IMR-90 (cell line): ENCODE measurements around the gene CMAS. TPM values are rescaled to one million over a fixed set of nuclear protein-coding genes. Genes with fewer than 3 reads are reported as not detected.

Experiments
- ATAC-seq: fragments of 200-7000 bp; cut with Tn5 transposase; 2 replicates; pipeline ENCODE4 v1.9.1; 2020; ENCODE audit warnings: low read depth, mild to moderate bottlenecking, moderate library complexity
- BruUV-seq: library from RNA; stranded (reverse); fragments of 400-500 nt; replicated peaks from 2 replicates; lab custom pipeline; 2021; lab: Mats Ljungman, UMichigan
- CTCF ChIA-PET: fragments of 300-600 bp; formaldehyde crosslinking; extraction: SDS; loops from one replicate; lab custom pipeline; 2021; ENCODE audit warnings: antibody characterized with exemption; lab: Yijun Ruan, JAX
- POLR2A ChIA-PET: fragments of 300-600 bp; sonication (Branson Sonifier 250); formaldehyde crosslinking; loops from one replicate; lab custom pipeline; 2022; ENCODE audit warnings: antibody characterized with exemption; ENCODE audit not compliant: unreplicated experiment; lab: Charles Lee
- DNase-seq: peaks from one replicate; pipeline ENCODE4 v3.0.0; 2013
- H2AFZ ChIP-seq: replicated peaks from 2 replicates; pipeline ENCODE3; 2013; ENCODE audit warnings: low read length, mild to moderate bottlenecking; ENCODE audit not compliant: poor library complexity
- H2AK5ac ChIP-seq: 2 replicates; pipeline ENCODE4 v1.6.1; 2013; ENCODE audit warnings: low read depth, low read length, inconsistent platforms
- H2AK9ac ChIP-seq: replicated peaks from 2 replicates; pipeline ENCODE3; 2013; ENCODE audit warnings: mild to moderate bottlenecking, low read depth, low read length, moderate library complexity; ENCODE audit not compliant: poor library complexity
- H2BK120ac ChIP-seq: 2 replicates; pipeline ENCODE4 v1.6.1; 2013; ENCODE audit warnings: low read depth, low read length, inconsistent platforms
- H2BK15ac ChIP-seq: 3 replicates; pipeline ENCODE4 v1.6.1; 2013; ENCODE audit warnings: low read depth, low read length, inconsistent platforms
- H2BK20ac ChIP-seq: 2 replicates; pipeline ENCODE4 v1.6.1; 2013; ENCODE audit warnings: low read depth, mild to moderate bottlenecking, inconsistent platforms, low read length, moderate library complexity
- H2BK5ac ChIP-seq: 2 replicates; pipeline ENCODE4 v1.6.1; 2013; ENCODE audit warnings: mild to moderate bottlenecking, low read depth, low read length, inconsistent platforms; ENCODE audit not compliant: poor library complexity, severe bottlenecking
- H3K14ac ChIP-seq: replicated peaks from 2 replicates; pipeline ENCODE4 v1.6.1; 2013; ENCODE audit warnings: low read depth, low read length, inconsistent platforms
- H3K18ac ChIP-seq: 2 replicates; pipeline ENCODE4 v1.6.1; 2013; ENCODE audit warnings: low read depth, low read length, control low read depth
- H3K23ac ChIP-seq: 2 replicates; pipeline ENCODE4 v1.6.1; 2013; ENCODE audit warnings: low read depth, low read length, inconsistent platforms
- H3K27ac ChIP-seq: 2 replicates; pipeline ENCODE4 v1.5.1; 2013; ENCODE audit warnings: mild to moderate bottlenecking, control low read depth, low read length; ENCODE audit not compliant: insufficient read depth
- H3K27me3 ChIP-seq: 2 replicates; pipeline ENCODE4 v1.6.1; 2013; ENCODE audit warnings: low read length; ENCODE audit not compliant: control insufficient read depth, insufficient read depth
- H3K36me3 ChIP-seq: 2 replicates; pipeline ENCODE4 v1.6.1; 2013; ENCODE audit warnings: low read length, mixed read lengths; ENCODE audit not compliant: control insufficient read depth, insufficient read depth
- H3K4ac ChIP-seq: 2 replicates; pipeline ENCODE4 v1.6.1; 2013; ENCODE audit warnings: low read depth, low read length, inconsistent platforms
- H3K4me1 ChIP-seq: 2 replicates; pipeline ENCODE4 v1.6.1; 2013; ENCODE audit warnings: low read length, mixed read lengths; ENCODE audit not compliant: control insufficient read depth, insufficient read depth
- H3K4me2 ChIP-seq: 2 replicates; pipeline ENCODE4 v1.6.1; 2013; ENCODE audit warnings: low read depth, mild to moderate bottlenecking, control low read depth, low read length, moderate library complexity
- H3K4me3 ChIP-seq: 2 replicates; pipeline ENCODE4 v1.5.1; 2013; ENCODE audit warnings: low read depth, mild to moderate bottlenecking, control low read depth, low read length, moderate library complexity; ENCODE audit not compliant: insufficient read depth
- H3K56ac ChIP-seq: 2 replicates; pipeline ENCODE4 v1.6.1; 2013; ENCODE audit warnings: low read length, inconsistent platforms; ENCODE audit not compliant: insufficient read depth; ENCODE audit errors: extremely low read depth
- H3K79me1 ChIP-seq, 2 experiments: 2 replicates each; pipeline ENCODE4 v1.6.1; 2013; ENCODE audit warnings: low read length in 2 of 2, inconsistent platforms in 1 of 2, low read depth in 1 of 2
- H3K9ac ChIP-seq: 2 replicates; pipeline ENCODE4 v1.6.1; 2013; ENCODE audit warnings: low read depth, low read length, control low read depth
- H3K9me1 ChIP-seq: 2 replicates; pipeline ENCODE4 v1.6.1; 2013; ENCODE audit warnings: low read length, inconsistent platforms; ENCODE audit not compliant: insufficient read depth
- H3K9me3 ChIP-seq: 2 replicates; pipeline ENCODE4 v1.6.1; 2013; ENCODE audit warnings: low read length; ENCODE audit not compliant: control insufficient read depth, insufficient read depth
- H4K20me1 ChIP-seq: 2 replicates; pipeline ENCODE4 v1.6.1; 2013; ENCODE audit warnings: low read length, inconsistent platforms; ENCODE audit not compliant: insufficient read depth
- H4K5ac ChIP-seq: 2 replicates; pipeline ENCODE4 v1.6.1; 2013; ENCODE audit warnings: mild to moderate bottlenecking, low read depth, low read length, control low read depth
- H4K8ac ChIP-seq, 2 experiments: 2 replicates each; pipeline ENCODE4 v1.6.1; 2013; ENCODE audit warnings: low read depth in 2 of 2, low read length in 2 of 2, control low read depth in 1 of 2, inconsistent platforms in 1 of 2
- H4K91ac ChIP-seq: 2 replicates; pipeline ENCODE4 v1.6.1; 2013; ENCODE audit warnings: low read depth, low read length, inconsistent platforms; ENCODE audit not compliant: insufficient read depth
- CEBPB ChIP-seq: IDR thresholded peaks from 2 replicates; pipeline ENCODE4 v1.6.1; 2012; ENCODE audit warnings: low read depth, low read length, improper control_type of control experiment
- ELK1 ChIP-seq: fragments of 150-350 bp; IDR thresholded peaks from 2 replicates; pipeline ENCODE4 v1.6.1; 2016; ENCODE audit warnings: low read depth, mild to moderate bottlenecking, low read length, moderate library complexity, borderline replicate concordance
- FOS ChIP-seq: fragments of 150-350 bp; IDR thresholded peaks from 2 replicates; pipeline ENCODE4 v1.6.1; 2016; ENCODE audit warnings: low read depth, low read length
- MAFK ChIP-seq: IDR thresholded peaks from 2 replicates; pipeline ENCODE4 v1.6.1; 2012; ENCODE audit warnings: low read depth, low read length, improper control_type of control experiment
- NFE2L2 ChIP-seq: fragments of 150-350 bp; IDR thresholded peaks from 2 replicates; pipeline ENCODE4 v1.6.1; 2016; ENCODE audit warnings: low read depth, mild to moderate bottlenecking, low read length
- RAD21 ChIP-seq: IDR thresholded peaks from 2 replicates; pipeline ENCODE4 v1.6.1; 2012; ENCODE audit warnings: low read length, improper control_type of control experiment
- WGBS, 2 experiments: methylation state at CpG; one replicate each; pipeline versions ENCODE4 v1.1.5 to v1.1.7; 2013; ENCODE audit warnings: missing lambda C conversion rate in 2 of 2; ENCODE audit not compliant: insufficient read length in 1 of 2; ENCODE audit errors: extremely low coverage in 2 of 2; 5-methylcytosine and 5-hydroxymethylcytosine counted together
- dilution Hi-C: fragments of 300-500 bp; cut with HindIII; formaldehyde crosslinking; loops from one replicate; pipeline ENCODE4 v1.14.3; 2018; ENCODE audit warnings: low sequenced_read_pairs; ENCODE audit not compliant: unreplicated experiment
- in situ Hi-C: fragments of 300-500 bp; cut with MboI; formaldehyde crosslinking; loops from 3 replicates; pipeline ENCODE4 v1.14.3; 2019; ENCODE audit warnings: low sequenced_read_pairs, inconsistent platforms, mixed read lengths
- intact Hi-C: fragments of 100-400 bp; cut with micrococcal nuclease; formaldehyde crosslinking; loops from 2 replicates; pipeline ENCODE4 v1.10.0; 2022
- polyA plus RNA-seq, 3 experiments: library from polyadenylated mRNA; depleted of rRNA; stranded (reverse); fragments of >200 nt; gene quantifications; 2 replicates each; pipeline ENCODE4 v1.2.3, GENCODE V29; 2012; ENCODE audit warnings: low replicate concordance in 1 of 3
- total RNA-seq: library from RNA; depleted of rRNA; stranded (reverse); fragments of >200 nt; gene quantifications from 2 replicates; pipeline ENCODE4 v1.2.3, GENCODE V29; 2012
- TF ChIP-seq, protein P1 (sequence below): fragments of 150-350 bp; IDR thresholded peaks from 2 replicates; pipeline ENCODE4 v1.6.1; 2017; ENCODE audit warnings: mild to moderate bottlenecking, antibody characterized with exemption, low read length, low read depth
- TF ChIP-seq, protein P2 (sequence below): conservative IDR thresholded peaks from 2 replicates; pipeline ENCODE4 v1.5.1; 2012; ENCODE audit warnings: mild to moderate bottlenecking, low read depth, low read length, improper control_type of control experiment

CMAS gene
- total and polyA plus RNA-seq, 2 of the 4 experiments (the other 2 are of a cell fraction): 9.5 to 26.8 TPM

- Histone ChIP-seq H3K4me1 (peaks cover 3% of the 10 kb centered on the region; the same call in 1 of the 2 replicates), H3K9me1 (no peaks in the 10 kb centered on the region), H2AFZ (peak overlapping the region; percentile 76), H3K23ac (no peak overlapping the region), H3K4me3 (no peak overlapping the region), H4K8ac (no peak overlapping the region; a peak in 1 of 4 replicates), H3K27me3 (no peaks in the 10 kb centered on the region), H3K18ac (0 out of 2 replicates have a peak overlapping the region, but pooled peaks have one; percentile 23), H2BK15ac (no peak overlapping the region), H3K9me3 (no peaks in the 10 kb centered on the region), H3K27ac (no peak overlapping the region), H3K14ac (no peak overlapping the region), H2BK120ac (no peak overlapping the region), H4K20me1 (no peaks in the 10 kb centered on the region), H3K79me1 (no peaks in the 10 kb centered on the region), H4K5ac (no peak overlapping the region), H3K9ac (no peak overlapping the region), H4K91ac (no peak overlapping the region), H3K4me2 (peak overlapping the region; percentile 51; the same call in 1 of the 2 replicates), H3K36me3 (no peaks in the 10 kb centered on the region), H3K56ac (no peak overlapping the region), H2BK5ac (no peak overlapping the region), H2BK20ac (no peak overlapping the region), H2AK5ac (no peak overlapping the region), H2AK9ac (peak overlapping the region; percentile 76), H3K4ac (no peak overlapping the region)
- CTCF ChIA-PET: no interaction called here
- no peak for TF ChIP-seq NFE2L2
- TF ChIP-seq FOS: no peak
- no peak for TF ChIP-seq MAFK
- no peak for TF ChIP-seq RAD21
- TF ChIP-seq CEBPB: no peak
- TF ChIP-seq, protein P1, sequence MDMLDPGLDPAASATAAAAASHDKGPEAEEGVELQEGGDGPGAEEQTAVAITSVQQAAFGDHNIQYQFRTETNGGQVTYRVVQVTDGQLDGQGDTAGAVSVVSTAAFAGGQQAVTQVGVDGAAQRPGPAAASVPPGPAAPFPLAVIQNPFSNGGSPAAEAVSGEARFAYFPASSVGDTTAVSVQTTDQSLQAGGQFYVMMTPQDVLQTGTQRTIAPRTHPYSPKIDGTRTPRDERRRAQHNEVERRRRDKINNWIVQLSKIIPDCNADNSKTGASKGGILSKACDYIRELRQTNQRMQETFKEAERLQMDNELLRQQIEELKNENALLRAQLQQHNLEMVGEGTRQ: no peak
- TF ChIP-seq ELK1: no peak
- TF ChIP-seq, protein P2, sequence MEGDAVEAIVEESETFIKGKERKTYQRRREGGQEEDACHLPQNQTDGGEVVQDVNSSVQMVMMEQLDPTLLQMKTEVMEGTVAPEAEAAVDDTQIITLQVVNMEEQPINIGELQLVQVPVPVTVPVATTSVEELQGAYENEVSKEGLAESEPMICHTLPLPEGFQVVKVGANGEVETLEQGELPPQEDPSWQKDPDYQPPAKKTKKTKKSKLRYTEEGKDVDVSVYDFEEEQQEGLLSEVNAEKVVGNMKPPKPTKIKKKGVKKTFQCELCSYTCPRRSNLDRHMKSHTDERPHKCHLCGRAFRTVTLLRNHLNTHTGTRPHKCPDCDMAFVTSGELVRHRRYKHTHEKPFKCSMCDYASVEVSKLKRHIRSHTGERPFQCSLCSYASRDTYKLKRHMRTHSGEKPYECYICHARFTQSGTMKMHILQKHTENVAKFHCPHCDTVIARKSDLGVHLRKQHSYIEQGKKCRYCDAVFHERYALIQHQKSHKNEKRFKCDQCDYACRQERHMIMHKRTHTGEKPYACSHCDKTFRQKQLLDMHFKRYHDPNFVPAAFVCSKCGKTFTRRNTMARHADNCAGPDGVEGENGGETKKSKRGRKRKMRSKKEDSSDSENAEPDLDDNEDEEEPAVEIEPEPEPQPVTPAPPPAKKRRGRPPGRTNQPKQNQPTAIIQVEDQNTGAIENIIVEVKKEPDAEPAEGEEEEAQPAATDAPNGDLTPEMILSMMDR: no peak
- dilution Hi-C loops: no loop called here
- intact Hi-C loops: no loop called here
- BruUV-seq: no TSS peak
- in situ Hi-C loops: no loop called here
- POLR2A ChIA-PET: no interaction called here
- peak; percentile 79 for ATAC-seq
- no CpG with 5 or more reads among the region's 4 CpGs for WGBS, 2 experiments
- DNase-seq: peak; percentile 30
These were observed 11.1 kb upstream of the CMAS start for GRCh38 chr12:22034709-22035506.
